HCEC 1CT (cell line): ENCODE results near the gene RELT.

Experiments
- DNase-seq: peaks from one replicate; pipeline ENCODE4 v3.0.0-alpha.2; 2017

RELT gene, protein sequence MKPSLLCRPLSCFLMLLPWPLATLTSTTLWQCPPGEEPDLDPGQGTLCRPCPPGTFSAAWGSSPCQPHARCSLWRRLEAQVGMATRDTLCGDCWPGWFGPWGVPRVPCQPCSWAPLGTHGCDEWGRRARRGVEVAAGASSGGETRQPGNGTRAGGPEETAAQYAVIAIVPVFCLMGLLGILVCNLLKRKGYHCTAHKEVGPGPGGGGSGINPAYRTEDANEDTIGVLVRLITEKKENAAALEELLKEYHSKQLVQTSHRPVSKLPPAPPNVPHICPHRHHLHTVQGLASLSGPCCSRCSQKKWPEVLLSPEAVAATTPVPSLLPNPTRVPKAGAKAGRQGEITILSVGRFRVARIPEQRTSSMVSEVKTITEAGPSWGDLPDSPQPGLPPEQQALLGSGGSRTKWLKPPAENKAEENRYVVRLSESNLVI

DNA sequence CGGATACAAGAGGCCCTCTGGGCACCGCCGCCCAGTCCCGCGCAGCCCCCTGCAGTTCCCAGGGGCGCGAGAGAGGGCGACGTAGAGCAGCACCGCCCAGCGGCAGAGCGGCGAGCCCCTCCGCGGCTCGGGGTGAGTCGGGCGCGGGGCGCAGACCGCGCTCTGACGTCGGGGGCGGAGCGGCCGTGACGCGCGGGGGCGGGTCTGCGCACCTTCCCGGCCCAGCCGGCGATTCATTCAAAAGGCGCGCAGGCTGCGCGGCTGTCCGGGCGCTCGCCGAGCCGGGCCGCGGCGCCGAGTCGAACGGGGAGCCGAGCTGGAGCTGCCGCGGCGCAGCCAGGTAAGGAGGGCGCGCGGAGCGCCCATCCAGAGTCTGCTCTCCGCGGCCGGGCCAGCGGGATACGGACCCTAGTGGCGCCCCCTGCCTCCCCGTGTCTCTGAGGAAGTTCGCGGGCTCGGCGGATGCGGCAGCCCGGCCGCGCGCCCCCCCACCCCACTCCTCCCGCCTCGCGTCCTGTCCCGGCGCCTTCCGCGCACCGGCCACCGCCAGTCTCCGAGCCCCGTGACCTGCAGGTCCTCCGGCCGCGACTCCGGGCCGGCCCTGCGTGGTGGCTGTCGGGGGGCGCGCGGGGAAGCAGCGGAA lies at the start of gene RELT:
Gene RELT, plus strand, starts transcription at position 240 of the 643 bp plus-strand sequence. CDS start 12,738 bp downstream, outside the sequence.
- peak; percentile 91 for DNase-seq

GRCh38 chr11:73326929-73327811 lies 49.0 kb upstream of the RELT start:
- peak; percentile 71 for DNase-seq

GRCh38 chr11:73327812-73328364 lies 48.3 kb upstream of the RELT start:
- no peak for DNase-seq

DNA sequence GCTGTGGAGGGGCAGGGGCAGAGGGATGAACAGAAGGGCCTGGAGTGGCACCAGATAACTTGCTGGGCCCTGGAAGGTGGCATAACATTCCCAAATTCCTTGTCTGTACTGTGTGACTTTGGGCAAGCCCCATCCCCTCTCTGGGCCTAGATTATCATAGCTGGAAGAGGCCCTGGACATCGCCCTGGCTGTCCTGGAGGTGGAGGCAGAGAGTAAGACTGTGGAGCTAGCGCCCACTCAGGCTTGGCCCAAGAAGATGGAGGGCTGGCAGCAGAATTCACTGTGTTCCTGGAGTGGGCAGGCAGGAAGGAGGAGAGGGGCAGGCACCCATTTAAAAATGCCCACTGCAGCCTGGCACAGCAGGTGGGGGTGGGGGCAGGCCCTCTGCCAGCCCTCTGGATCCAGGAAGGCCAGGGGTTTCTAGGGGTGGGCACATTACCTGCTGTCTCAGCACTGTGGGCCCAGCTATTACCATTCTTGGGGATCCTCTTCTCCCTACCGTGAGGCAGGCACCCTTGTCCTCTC lies 45.6 kb upstream of the RELT start:
- DNase-seq: peak; percentile 55

DNA sequence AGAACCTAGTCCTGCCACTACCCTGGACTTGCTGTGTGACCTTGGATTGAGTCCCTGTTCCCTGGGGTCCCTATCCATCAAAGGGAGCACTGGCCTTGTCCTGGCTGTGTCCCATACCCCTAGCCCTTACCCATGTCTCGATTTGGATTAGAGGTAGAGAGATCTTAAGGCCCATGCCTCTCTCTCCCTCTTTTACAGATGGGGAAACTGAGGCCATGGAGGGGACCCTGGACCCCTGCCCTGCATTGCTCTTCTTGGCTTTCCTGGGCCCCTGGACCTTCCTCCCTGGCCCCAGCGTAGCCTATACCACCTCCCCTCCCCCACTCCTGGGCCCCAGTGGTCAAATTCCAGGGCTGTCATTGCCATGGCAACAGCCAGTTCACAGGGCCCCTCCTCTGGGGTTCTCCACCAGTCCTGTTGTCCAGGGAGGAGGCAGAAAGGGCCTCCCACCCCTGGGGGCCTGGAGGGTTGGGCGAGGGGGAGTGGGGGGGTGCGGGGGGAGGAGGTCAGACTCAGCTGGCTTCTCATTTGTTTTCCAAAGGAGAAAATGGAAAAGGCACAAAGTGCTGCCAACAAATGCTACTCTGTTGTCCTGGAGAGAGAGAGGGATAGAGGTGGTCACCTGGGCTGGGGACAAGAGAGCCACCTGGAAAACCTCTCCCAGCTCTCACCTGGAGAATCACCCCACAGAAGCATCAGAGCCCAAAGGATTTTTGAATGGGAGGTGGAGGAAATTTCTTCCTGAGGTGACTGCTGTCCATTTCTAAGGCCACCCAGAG lies 44.9 kb upstream of the RELT start:
- DNase-seq: no peak

- DNase-seq: no peak
Measured at GRCh38 chr11:73333173-73333572, 43.0 kb upstream of the RELT start.

DNA sequence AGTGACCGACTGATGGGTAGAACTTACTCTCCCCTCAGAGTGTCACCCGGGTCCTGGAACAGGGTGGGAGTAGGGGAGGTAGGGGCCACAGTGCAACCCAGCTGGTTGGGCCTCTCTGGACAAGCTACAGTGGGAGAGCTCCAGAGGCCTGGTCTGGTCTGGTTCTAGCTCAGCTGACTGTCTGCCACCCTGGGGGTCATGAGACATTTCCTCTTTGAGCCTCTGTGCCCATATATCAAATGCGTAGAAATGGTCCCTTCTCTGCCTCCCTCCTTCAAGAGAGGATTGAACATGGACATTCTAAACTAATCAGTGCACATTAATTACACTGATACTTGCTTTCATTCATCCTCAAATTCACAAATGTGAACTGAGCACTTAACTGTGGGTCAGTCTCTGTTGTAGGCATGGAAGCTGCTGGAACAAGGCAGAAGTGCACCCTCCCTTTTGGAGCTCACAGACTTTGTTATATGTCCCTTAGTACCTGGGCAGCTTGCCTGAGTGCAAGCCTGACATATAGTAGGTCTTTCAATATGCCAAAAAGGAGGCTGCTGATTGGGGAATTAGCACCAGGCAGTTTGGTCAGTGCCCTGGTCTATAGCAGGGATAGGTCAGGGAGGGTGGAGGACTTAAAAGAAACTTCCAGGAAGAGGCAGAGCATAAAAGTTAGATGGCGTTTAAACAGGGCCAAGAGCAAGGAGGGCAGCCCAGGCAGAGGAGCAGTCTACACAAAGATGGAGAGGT lies 42.4 kb upstream of the RELT start:
- DNase-seq: no peak

- DNase-seq: peak; percentile 93
Measured at GRCh38 chr11:73334384-73335203, 41.6 kb upstream of the RELT start.

DNA sequence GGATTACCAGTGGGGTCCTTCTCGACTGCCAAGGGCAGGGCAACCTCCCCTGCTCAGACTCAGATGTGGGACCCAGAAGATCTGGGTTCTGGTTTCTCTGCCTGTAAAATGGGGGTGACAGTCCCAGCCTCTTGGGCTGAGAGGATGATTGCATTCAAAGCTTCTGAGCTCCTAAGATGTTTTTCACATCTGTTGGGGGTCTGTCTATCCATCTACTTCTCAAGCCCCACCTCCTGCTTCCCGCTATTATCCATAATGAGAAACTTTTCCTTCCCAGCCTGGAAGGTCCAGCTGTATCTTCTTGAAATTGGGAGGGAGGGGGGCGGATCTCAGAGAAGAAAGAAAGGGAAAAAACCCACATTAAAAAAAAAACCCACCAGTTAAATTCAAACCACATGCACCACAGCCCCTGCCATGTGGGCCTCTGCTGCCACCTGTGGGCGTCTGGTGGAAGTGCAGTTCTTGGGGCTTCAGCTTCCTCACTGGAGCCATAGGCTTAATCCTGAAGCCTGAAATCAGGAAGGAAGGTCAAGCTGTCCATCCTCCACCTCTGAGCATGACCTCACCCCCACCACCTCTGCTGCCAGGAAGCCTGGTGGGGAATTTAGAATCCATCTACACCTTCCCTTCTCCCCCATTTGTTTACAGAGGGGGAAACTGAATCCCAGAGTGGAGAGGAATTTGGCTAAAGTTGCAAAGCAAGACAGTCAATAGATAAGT lies 40.8 kb upstream of the RELT start:
- peak; percentile 67 for DNase-seq

- no peak for DNase-seq
Measured at GRCh38 chr11:73337846-73338245, 38.4 kb upstream of the RELT start.

GRCh38 chr11:73338279-73338678 lies 37.9 kb upstream of the RELT start:
- DNase-seq: no peak

- no peak for DNase-seq
Measured at GRCh38 chr11:73340164-73340563, 36.0 kb upstream of the RELT start.

GRCh38 chr11:73342633-73343032 lies 33.6 kb upstream of the RELT start:
- no peak for DNase-seq

- no peak for DNase-seq
Measured at GRCh38 chr11:73343076-73343873, 32.9 kb upstream of the RELT start.

- DNase-seq: no peak
Measured at GRCh38 chr11:73344191-73344607, 32.0 kb upstream of the RELT start.

- no peak for DNase-seq
Measured at GRCh38 chr11:73345481-73346160, 30.6 kb upstream of the RELT start.

DNA sequence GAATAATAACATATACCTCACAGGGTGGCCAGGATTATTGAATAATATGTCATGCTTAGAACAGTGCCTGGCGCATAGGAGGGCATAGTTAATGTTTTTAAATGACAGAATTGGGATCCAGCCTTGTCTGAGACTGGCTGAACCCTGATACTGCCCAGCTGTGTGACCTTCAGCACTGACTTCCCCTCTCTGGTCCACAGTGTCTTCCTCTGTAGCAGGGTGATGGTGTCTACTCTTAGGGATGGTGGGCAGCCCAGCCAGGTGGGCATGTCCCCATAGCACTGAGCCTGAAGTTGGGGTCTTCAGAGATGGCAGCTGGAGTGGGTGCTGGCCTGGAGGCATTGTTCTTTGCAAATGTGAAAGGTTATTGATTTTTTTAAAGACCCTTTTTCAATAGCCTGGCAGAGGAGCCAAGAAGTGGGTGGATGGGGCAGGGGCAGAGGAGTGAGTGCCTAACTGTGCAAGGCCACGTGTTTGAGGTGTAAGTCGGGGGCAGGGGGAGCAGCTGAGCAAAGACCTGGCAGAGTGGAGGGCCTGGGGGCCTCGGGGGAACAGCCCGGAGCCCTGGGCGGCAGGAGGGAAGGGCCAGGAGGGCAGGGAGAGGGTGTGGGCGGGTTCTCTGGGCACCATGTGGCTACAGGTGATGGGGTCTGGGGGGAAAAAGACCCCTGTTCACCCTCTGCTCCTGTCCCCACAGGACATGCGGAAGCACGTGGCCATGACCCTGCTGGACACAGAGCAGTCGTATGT lies 29.8 kb upstream of the RELT start:
- no peak for DNase-seq
